ENCODE results near the gene SMAD3. TPM values are rescaled to one million over a fixed set of nuclear protein-coding genes. Genes with fewer than 3 reads are reported as not detected.

SMAD3 gene
- total RNA-seq, 4 donors from 2014 or later: 21.2 to 32.3 (median 24.2) TPM

GRCh38 chr15:67170143-67170925 is 104.9 kb downstream of the SMAD3 start:
- Histone ChIP-seq H3K36me3 (peaks cover 0 to 72% (median 53%) of the 10 kb centered on the region in 4 donors), H3K9me3 (no peaks in the 10 kb centered on the region), H3K27me3 (no peaks in the 10 kb centered on the region), H3K4me3 (no peak overlapping the region), H3K27ac (replicated peaks in 1 of 4) (no peak overlapping the region), H3K4me1 (peaks cover 15 to 49% (median 42%) of the 10 kb centered on the region in 4 donors)
- no peak for DNase-seq (ENCODE audit: extremely low spot score)
- 82% methylated on average over 8 of the region's 12 CpGs for WGBS
- intact Hi-C loops (cut with DNase I): no loop called here
- TF ChIP-seq POLR2AphosphoS5 (IDR thresholded peaks at IDR 0.05) (no peak), POLR2A (IDR thresholded peaks at IDR 0.05; ENCODE audit: low read depth) (no peak), EP300 (IDR thresholded peaks at IDR 0.05) (no peak)

DNA sequence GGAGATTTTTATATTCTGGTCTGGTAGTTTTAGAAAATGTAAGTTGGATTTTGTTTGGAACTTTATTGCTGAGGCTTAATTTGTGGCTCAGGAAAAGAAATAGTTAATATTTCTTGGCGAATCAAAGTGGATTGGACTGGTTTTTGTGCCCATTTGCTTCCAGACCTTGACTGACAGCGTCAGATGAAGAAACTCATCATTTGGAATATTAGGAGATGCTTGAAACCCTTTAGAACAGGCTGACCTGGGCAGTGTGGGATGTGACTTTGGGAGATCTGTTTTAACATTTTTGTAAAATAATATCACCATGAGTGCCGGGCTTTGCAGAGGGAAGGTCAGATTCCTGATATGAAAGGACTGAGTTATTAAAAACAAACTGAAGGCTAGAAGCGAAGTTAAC is 106.1 kb downstream of the SMAD3 start:
- H3K4me3 ChIP-seq: no peak overlapping the region
- 87% methylated on average over 4 of the region's 4 CpGs for WGBS
- DNase-seq (ENCODE audit: extremely low spot score): no peak
- TF ChIP-seq, protein P1, sequence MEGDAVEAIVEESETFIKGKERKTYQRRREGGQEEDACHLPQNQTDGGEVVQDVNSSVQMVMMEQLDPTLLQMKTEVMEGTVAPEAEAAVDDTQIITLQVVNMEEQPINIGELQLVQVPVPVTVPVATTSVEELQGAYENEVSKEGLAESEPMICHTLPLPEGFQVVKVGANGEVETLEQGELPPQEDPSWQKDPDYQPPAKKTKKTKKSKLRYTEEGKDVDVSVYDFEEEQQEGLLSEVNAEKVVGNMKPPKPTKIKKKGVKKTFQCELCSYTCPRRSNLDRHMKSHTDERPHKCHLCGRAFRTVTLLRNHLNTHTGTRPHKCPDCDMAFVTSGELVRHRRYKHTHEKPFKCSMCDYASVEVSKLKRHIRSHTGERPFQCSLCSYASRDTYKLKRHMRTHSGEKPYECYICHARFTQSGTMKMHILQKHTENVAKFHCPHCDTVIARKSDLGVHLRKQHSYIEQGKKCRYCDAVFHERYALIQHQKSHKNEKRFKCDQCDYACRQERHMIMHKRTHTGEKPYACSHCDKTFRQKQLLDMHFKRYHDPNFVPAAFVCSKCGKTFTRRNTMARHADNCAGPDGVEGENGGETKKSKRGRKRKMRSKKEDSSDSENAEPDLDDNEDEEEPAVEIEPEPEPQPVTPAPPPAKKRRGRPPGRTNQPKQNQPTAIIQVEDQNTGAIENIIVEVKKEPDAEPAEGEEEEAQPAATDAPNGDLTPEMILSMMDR (IDR thresholded peaks at IDR 0.05): no peak
- TF ChIP-seq POLR2A (IDR thresholded peaks at IDR 0.05; ENCODE audit: low read depth): no peak
- no peak for TF ChIP-seq EP300 (IDR thresholded peaks at IDR 0.05)
- no peak for TF ChIP-seq POLR2AphosphoS5 (IDR thresholded peaks at IDR 0.05)
- peaks cover 0 to 60% (median 41%) of the 10 kb centered on the region in 4 donors for H3K36me3 ChIP-seq
- no peak overlapping the region for H3K27ac ChIP-seq (replicated peaks in 1 of 4)
- no peaks in the 10 kb centered on the region for H3K9me3 ChIP-seq
- H3K27me3 ChIP-seq: no peaks in the 10 kb centered on the region
- peaks cover 25 to 53% (median 45%) of the 10 kb centered on the region in 4 donors for H3K4me1 ChIP-seq
- intact Hi-C loops (cut with DNase I): no loop called here

- intact Hi-C loops (cut with DNase I): no loop called here
- no peak for TF ChIP-seq POLR2A (IDR thresholded peaks at IDR 0.05; ENCODE audit: low read depth)
- Histone ChIP-seq H3K27me3 (no peaks in the 10 kb centered on the region), H3K4me1 (peaks cover 25 to 54% (median 45%) of the 10 kb centered on the region in 4 donors), H3K9me3 (no peaks in the 10 kb centered on the region), H3K36me3 (peaks cover 0 to 53% (median 34%) of the 10 kb centered on the region in 4 donors), H3K27ac (replicated peaks in 1 of 4) (no peak overlapping the region), H3K4me3 (no peak overlapping the region)
- WGBS: 100% methylated on average over 6 of the region's 6 CpGs
- no peak for DNase-seq (ENCODE audit: extremely low spot score)
Measured at GRCh38 chr15:67172172-67172571, 106.8 kb downstream of the SMAD3 start.

DNA sequence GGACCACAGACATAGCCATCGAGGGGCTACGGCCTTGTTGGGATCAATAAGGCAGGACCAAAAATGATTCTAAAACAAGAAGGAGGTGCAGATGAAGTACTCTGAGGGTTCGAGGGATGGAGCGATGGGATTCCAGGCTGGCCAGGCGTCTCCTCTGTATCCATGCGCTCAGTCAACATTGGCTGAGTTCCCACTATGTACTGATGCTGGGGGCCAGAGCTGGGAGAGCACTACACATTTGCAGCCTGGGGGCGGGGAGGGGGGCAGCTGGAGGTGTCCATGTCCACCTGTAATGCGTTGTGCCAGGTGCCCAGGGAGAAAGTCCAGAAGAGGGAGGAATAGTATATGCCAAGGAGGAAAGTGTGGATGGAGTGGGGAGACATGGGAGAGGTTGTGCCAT is 107.6 kb downstream of the SMAD3 start:
- H3K9me3 ChIP-seq: no peaks in the 10 kb centered on the region
- no peaks in the 10 kb centered on the region for H3K27me3 ChIP-seq
- no peak overlapping the region for H3K27ac ChIP-seq (replicated peaks in 1 of 4)
- TF ChIP-seq POLR2AphosphoS5 (IDR thresholded peaks at IDR 0.05) (no peak), EP300 (IDR thresholded peaks at IDR 0.05) (no peak)
- TF ChIP-seq, protein P1 (IDR thresholded peaks at IDR 0.05): no peak
- WGBS: 84% methylated on average over 8 of the region's 8 CpGs
- H3K4me3 ChIP-seq: no peak overlapping the region
- peaks cover 0 to 45% (median 31%) of the 10 kb centered on the region in 4 donors for H3K36me3 ChIP-seq
- intact Hi-C loops (cut with DNase I): no loop called here
- no peak for DNase-seq (ENCODE audit: extremely low spot score)
- H3K4me1 ChIP-seq: peaks cover 26 to 54% (median 45%) of the 10 kb centered on the region in 4 donors

DNA sequence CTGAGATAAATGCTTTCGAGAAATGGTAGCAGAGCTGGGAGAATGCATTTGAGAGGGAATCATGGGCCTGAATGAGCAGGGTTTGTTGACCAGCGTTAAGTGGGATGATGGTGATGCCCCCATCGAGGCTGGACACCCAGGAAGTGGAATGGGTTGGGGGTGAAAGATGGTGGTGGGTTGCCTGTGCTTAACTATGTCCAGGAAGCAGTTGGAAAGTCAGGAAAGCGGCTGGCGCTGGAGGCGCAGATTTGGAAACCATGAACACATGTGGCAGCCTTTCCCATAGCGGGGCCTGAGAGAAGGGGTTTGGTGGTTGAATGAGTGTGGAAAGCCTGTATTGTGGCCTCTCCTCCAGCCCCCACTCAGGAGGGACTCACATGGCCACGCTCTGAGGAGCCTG is 108.4 kb downstream of the SMAD3 start:
- H3K27me3 ChIP-seq: no peaks in the 10 kb centered on the region
- 91% methylated on average over 8 of the region's 8 CpGs for WGBS
- H3K27ac ChIP-seq (replicated peaks in 1 of 4): no peak overlapping the region
- peaks cover 33 to 54% (median 45%) of the 10 kb centered on the region in 4 donors for H3K4me1 ChIP-seq
- no peak overlapping the region for H3K4me3 ChIP-seq
- TF ChIP-seq EP300 (IDR thresholded peaks at IDR 0.05) (no peak), POLR2A (IDR thresholded peaks at IDR 0.05; ENCODE audit: low read depth) (no peak), POLR2AphosphoS5 (IDR thresholded peaks at IDR 0.05) (no peak)
- TF ChIP-seq, protein P1 (IDR thresholded peaks at IDR 0.05): no peak
- peaks cover 0 to 43% (median 28%) of the 10 kb centered on the region in 4 donors for H3K36me3 ChIP-seq
- intact Hi-C loops (cut with DNase I): no loop called here
- no peaks in the 10 kb centered on the region for H3K9me3 ChIP-seq
- DNase-seq (ENCODE audit: extremely low spot score): no peak

Measured in esophagus muscularis mucosa (tissue), 4 donors.